Mesenteric fat pad (tissue), 1 donor: ENCODE results near the gene KRT1. TPM values are rescaled to one million over a fixed set of nuclear protein-coding genes. Genes with fewer than 3 reads are reported as not detected.

Experiments
- DNase-seq: peaks from one replicate; pipeline ENCODE4 v3.0.0-alpha.2; 2020; ENCODE audit warnings: low spot score
- total RNA-seq: library from RNA; stranded (reverse); fragmentation: NEBNext Ultra II Directional; extraction: Animal tissue kit (Norgen Biotek cat#: 25700); gene quantifications from one replicate; pipeline ENCODE4 v1.2.1, GENCODE V29; 2021
- donor health status: DM: yes; HTN: yes; CAD: no.

Gene KRT1
- total RNA-seq, 1 donor from 2014 or later: not detected

- peak; percentile 71 for DNase-seq
Observed at GRCh38 chr12:52662093-52662917, 17.9 kb downstream of the KRT1 start.

GRCh38 chr12:52661668-52662067 lies 18.5 kb downstream of the KRT1 start:
- no peak for DNase-seq

- no peak for DNase-seq
Observed at GRCh38 chr12:52660934-52661499, 19.2 kb downstream of the KRT1 start.

GRCh38 chr12:52659951-52660350 lies 20.3 kb downstream of the KRT1 start:
- DNase-seq: no peak

- DNase-seq: no peak
Observed at GRCh38 chr12:52659395-52659794, 20.8 kb downstream of the KRT1 start.

- DNase-seq: no peak
Observed at GRCh38 chr12:52658196-52658595, 22.0 kb downstream of the KRT1 start.

- no peak for DNase-seq
Observed at GRCh38 chr12:52657250-52657902, 22.8 kb downstream of the KRT1 start.

GRCh38 chr12:52656616-52657015 lies 23.6 kb downstream of the KRT1 start:
- DNase-seq: no peak

- DNase-seq: peak; percentile 57
Observed at GRCh38 chr12:52655720-52656124, 24.5 kb downstream of the KRT1 start.

- DNase-seq: peak; percentile 37
Observed at GRCh38 chr12:52655251-52655650, 25.0 kb downstream of the KRT1 start.

- DNase-seq: peak; percentile 83
Observed at GRCh38 chr12:52651726-52652261, 28.4 kb downstream of the KRT1 start, which contains the start of gene KRT2. Gene KRT2, minus strand, starts transcription at chr12:52652211. Its CDS starts 69 bp downstream, at chr12:52652142.

- DNase-seq: no peak
Observed at GRCh38 chr12:52650520-52651081, 29.6 kb downstream of the KRT1 start.

GRCh38 chr12:52649066-52649465 lies 31.1 kb downstream of the KRT1 start:
- no peak for DNase-seq

GRCh38 chr12:52648012-52648550 lies 32.1 kb downstream of the KRT1 start:
- no peak for DNase-seq

GRCh38 chr12:52647601-52648000 lies 32.6 kb downstream of the KRT1 start:
- no peak for DNase-seq

- DNase-seq: no peak
Observed at GRCh38 chr12:52646613-52647012, 33.6 kb downstream of the KRT1 start.

- no peak for DNase-seq
Observed at GRCh38 chr12:52645982-52646381, 34.2 kb downstream of the KRT1 start.

GRCh38 chr12:52645120-52645761 lies 35.0 kb downstream of the KRT1 start:
- DNase-seq: no peak

GRCh38 chr12:52644078-52644415 lies 36.2 kb downstream of the KRT1 start:
- DNase-seq: no peak

GRCh38 chr12:52643233-52644077 lies 36.8 kb downstream of the KRT1 start:
- no peak for DNase-seq
